A673 (cell line): ENCODE results near the gene CD40LG.

ENCODE experiments used
- EZH2 ChIP-seq: fragments of 200-600 bp; sonication (generic); IDR thresholded peaks from 2 replicates; pipeline ENCODE4 v1.6.1; 2017; ENCODE audit warnings: borderline replicate concordance, low read depth, mild to moderate bottlenecking, mixed read lengths, antibody characterized with exemption, low read length; ENCODE audit not compliant: poor library complexity, severe bottlenecking
- TF ChIP-seq, protein P1 (sequence below): fragments of 300-800, 200-600 bp; sonication (generic); conservative IDR thresholded peaks from 2 replicates; pipeline ENCODE4 v1.5.1; 2017; ENCODE audit warnings: low read depth, mild to moderate bottlenecking, antibody characterized with exemption, low read length, moderate library complexity, mixed read lengths

GRCh38 chrX:136671006-136671610 is 23.1 kb downstream of the CD40LG start:
- TF ChIP-seq, protein P1, sequence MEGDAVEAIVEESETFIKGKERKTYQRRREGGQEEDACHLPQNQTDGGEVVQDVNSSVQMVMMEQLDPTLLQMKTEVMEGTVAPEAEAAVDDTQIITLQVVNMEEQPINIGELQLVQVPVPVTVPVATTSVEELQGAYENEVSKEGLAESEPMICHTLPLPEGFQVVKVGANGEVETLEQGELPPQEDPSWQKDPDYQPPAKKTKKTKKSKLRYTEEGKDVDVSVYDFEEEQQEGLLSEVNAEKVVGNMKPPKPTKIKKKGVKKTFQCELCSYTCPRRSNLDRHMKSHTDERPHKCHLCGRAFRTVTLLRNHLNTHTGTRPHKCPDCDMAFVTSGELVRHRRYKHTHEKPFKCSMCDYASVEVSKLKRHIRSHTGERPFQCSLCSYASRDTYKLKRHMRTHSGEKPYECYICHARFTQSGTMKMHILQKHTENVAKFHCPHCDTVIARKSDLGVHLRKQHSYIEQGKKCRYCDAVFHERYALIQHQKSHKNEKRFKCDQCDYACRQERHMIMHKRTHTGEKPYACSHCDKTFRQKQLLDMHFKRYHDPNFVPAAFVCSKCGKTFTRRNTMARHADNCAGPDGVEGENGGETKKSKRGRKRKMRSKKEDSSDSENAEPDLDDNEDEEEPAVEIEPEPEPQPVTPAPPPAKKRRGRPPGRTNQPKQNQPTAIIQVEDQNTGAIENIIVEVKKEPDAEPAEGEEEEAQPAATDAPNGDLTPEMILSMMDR = no peak
- no peak for TF ChIP-seq EZH2
